GM18502 (cell line): ENCODE data around the gene FBXL17.

Experiments used
- ATAC-seq: cut with Tn5 transposase; IDR thresholded peaks from one replicate; pipeline ENCODE4 v1.9.1; 2021; ENCODE audit warnings: mild to moderate bottlenecking; ENCODE audit not compliant: unreplicated experiment, poor library complexity

Gene FBXL17

GRCh38 chr5:107968406-107968843, 413.5 kb downstream of the FBXL17 start:
- no peak for ATAC-seq

- no peak for ATAC-seq
Observed at GRCh38 chr5:107966201-107966600, 415.7 kb downstream of the FBXL17 start.

DNA sequence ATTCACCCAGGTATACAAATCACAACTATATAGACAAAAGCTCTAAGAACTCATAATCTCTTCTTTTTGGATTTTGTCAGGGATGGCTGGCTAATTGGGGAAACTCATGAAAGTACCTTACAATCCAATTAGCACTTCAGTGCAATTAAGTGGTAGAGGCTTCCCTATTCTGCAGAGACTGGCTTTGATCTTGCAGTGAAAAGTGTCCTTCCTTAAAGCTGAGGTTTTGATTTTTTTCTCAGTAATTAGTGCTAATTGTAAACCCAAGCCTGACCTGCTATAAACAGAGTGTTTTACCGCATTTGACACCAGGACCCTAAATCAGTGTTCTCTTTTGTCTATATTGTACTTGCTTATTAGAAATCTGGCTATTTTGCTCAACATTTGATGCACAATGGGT, 417.2 kb downstream of the FBXL17 start:
- ATAC-seq = no peak

- ATAC-seq = no peak
Observed at GRCh38 chr5:107959573-107960279, 422.2 kb downstream of the FBXL17 start.

GRCh38 chr5:107958861-107959260, 423.0 kb downstream of the FBXL17 start:
- no peak for ATAC-seq

DNA sequence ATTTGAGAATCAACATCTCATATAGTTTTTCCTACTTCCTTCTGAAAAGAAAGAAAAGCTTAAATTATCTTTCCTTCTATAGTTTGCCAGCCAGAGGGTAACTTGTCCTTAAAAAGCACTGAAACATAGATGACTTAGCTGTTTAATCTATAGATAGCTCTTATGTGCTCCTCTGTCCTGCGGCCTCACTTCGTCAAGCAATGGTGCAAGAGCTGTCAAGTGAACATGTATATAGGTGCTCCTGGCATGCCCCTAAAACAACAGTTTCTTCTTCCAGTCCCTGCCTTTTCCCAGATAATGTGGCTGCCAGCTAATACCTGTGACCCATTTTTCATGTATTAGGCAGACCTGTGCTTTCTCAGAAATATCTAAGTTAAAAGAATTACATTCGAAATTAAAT, 423.5 kb downstream of the FBXL17 start:
- no peak for ATAC-seq

- no peak for ATAC-seq
Observed at GRCh38 chr5:107957051-107957450, 424.8 kb downstream of the FBXL17 start.

DNA sequence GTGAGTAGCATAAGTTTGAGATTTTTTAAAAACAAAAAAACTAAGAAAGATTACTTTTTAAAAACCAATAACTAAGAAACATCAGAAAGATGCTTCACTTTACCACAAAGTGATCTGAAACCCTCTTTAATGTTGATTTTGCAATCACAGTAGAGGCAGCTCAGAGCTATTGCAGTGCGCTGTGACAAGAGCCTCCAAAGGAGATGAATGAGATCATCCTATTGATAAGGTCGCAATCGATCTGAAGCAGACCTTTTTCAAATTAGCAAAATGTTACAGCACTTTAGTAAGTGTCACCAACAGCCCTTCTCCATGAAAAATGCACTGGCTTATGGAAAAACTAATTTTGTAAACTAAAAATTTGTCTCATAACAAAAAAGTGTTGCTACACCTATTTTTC, 426.6 kb downstream of the FBXL17 start:
- ATAC-seq = no peak

DNA sequence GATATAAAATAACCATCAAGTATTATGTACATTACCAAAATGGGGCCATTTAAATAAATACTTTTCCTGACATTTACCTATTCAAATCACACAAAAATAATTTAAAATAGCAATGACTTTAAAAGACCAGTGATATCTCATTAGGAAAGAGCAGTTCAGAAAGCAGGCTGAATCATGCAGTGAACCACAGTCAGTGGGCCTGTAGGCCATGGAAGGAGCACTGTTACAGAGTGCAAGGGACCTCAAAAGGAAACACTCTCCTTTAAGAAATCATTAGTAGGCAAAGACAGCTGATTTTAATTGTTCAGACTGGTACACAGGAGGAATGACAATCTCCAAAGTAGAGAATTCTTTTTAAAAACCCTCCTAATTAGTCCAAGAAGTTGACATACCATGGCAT, 427.6 kb downstream of the FBXL17 start:
- no peak for ATAC-seq

- no peak for ATAC-seq
Observed at GRCh38 chr5:107952450-107952849, 429.4 kb downstream of the FBXL17 start.

GRCh38 chr5:107951309-107951708, 430.6 kb downstream of the FBXL17 start:
- no peak for ATAC-seq

- ATAC-seq = no peak
Observed at GRCh38 chr5:107950776-107951175, 431.1 kb downstream of the FBXL17 start.

- no peak for ATAC-seq
Observed at GRCh38 chr5:107949688-107950341, 432.1 kb downstream of the FBXL17 start.

- ATAC-seq = no peak
Observed at GRCh38 chr5:107948377-107948776, 433.5 kb downstream of the FBXL17 start.

DNA sequence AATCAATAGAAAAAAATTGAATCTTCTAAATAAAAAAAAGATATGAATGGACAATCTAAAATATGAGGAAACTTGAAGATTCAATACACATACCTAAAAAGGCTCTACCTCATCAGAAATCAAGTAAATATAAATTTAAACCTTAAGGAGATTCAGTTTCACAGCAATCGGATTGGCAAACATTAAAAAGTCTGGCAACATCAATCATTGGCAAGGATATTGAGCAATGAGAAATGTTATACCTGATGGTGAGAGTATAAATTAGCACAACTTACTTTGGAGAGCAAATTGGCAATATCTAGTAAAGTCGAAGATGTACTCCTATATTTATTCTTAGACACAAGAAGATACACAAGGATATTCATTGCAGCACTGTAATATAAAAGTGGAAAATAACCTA, 436.8 kb downstream of the FBXL17 start:
- no peak for ATAC-seq

GRCh38 chr5:107943923-107944322, 438.0 kb downstream of the FBXL17 start:
- no peak for ATAC-seq

GRCh38 chr5:107941036-107941435, 440.9 kb downstream of the FBXL17 start:
- no peak for ATAC-seq

GRCh38 chr5:107937651-107938355, 444.1 kb downstream of the FBXL17 start:
- ATAC-seq = no peak

GRCh38 chr5:107937204-107937603, 444.7 kb downstream of the FBXL17 start:
- ATAC-seq = no peak

GRCh38 chr5:107936515-107936914, 445.4 kb downstream of the FBXL17 start:
- no peak for ATAC-seq

DNA sequence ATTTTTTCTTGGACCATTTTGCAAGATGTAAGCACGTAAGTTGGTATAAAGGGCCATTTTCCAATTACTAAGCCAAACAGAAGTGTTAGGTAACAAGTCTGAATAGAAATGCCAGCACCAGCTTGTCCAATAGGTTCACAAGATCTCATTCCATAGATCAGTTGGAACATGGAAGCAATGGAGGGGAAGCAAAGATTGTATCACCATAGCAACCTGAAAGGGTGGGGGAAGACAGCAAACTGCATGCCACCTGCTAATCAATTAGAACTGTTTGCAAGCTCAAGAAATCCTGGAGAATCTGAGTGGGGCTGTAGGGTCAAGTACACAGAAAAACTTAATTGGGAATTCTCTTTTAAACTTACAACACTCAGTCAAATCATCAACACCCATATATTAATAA, 446.3 kb downstream of the FBXL17 start:
- ATAC-seq = no peak
